ENCODE data around the gene CDH4.

GRCh38 chr20:61355585-61355984 is 103.5 kb downstream of the CDH4 start:
- TF ChIP-seq CTCF (IDR thresholded peaks at IDR 0.05) (no peak), POLR2AphosphoS5 (IDR thresholded peaks at IDR 0.05) (peak in 2 of 4 donors; percentile 26 to 49), POLR2A (IDR thresholded peaks at IDR 0.05) (no peak), EP300 (IDR thresholded peaks at IDR 0.05) (no peak)

Measured in sigmoid colon (tissue), 4 donors.